Stimulated activated CD8-positive, alpha-beta memory T cell treated with anti-CD3 and anti-CD28 coated beads, Interleukin-4, amount 100 ng/mL, for 1 hour (primary cell): Measurements from ENCODE around the gene MAGEA4.
"Not testable (repeated sequence)": the region's sequence is repeated elsewhere in the genome, so short reads cannot be mapped to it uniquely, and the experiment has no call there.

Experiments
- DNase-seq, 2 donors: peaks; one replicate each; pipeline ENCODE4 v3.0.0-alpha.2; 2020; ENCODE audit warnings: low read depth in 2 of 2, low spot score in 1 of 2

Gene MAGEA4, protein sequence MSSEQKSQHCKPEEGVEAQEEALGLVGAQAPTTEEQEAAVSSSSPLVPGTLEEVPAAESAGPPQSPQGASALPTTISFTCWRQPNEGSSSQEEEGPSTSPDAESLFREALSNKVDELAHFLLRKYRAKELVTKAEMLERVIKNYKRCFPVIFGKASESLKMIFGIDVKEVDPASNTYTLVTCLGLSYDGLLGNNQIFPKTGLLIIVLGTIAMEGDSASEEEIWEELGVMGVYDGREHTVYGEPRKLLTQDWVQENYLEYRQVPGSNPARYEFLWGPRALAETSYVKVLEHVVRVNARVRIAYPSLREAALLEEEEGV

DNA sequence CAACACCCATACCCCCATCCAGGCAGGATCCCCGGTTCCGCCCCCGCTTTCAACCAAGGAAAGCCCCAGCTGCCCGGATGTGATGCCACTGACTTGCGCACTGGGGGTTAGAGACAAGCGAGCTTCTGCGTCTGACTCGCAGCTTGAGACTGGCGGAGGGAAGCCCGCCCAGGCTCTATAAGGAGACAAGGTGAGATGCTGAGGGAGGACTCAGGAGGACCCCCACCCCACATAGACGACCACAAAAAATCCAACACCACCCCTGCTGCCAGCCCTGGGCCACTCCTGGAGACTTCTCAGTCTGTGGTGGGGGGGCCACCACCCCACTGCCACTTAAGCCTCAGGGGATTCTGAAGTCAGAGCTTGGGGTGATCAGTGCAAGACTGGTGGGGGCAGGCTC, at the start of gene MAGEA4:
TSS of gene MAGEA4 (plus strand) at position 110 of the 400 bp plus-strand sequence. CDS start 10,776 bp downstream, outside the sequence.
- no peak for DNase-seq

DNA sequence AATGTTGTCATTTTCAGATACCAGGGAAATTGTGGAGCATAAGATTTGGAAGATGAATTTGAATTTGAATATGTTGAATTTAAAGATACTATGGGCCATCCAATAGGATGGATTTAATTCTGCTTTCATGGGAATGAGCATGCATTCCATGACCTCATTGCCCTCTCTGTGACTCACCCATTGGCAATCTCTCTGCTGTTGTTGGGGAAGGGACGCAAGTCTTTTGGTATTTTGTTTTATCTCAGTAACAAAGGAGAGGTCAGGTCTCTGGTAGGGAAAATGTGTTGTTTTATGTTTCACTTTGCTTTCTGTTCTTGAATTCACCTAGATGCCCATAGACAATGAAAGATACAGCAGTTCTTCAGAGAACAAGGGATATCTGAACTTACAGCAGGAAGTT, 42.1 kb upstream of the MAGEA4 start:
- no peak for DNase-seq

DNA sequence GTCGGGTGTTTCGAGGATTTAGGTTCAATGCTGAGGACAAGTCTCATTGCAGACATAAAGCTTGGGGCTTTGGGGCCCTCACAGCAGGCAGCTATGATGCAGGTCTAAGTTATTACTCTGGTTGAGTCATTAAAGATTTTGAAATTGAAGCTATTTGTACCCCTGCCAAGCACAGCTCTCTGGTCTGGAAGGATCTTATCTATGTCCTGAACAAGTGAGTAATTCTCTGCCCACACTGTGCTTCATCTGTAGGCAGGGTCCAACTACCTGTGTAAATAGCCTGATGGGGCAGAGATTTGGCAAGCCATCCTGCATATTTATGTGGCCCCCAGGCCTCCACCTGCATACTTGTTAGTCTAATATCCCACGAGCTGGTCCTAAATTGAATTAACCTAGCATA, 41.4 kb upstream of the MAGEA4 start:
- no peak for DNase-seq

DNA sequence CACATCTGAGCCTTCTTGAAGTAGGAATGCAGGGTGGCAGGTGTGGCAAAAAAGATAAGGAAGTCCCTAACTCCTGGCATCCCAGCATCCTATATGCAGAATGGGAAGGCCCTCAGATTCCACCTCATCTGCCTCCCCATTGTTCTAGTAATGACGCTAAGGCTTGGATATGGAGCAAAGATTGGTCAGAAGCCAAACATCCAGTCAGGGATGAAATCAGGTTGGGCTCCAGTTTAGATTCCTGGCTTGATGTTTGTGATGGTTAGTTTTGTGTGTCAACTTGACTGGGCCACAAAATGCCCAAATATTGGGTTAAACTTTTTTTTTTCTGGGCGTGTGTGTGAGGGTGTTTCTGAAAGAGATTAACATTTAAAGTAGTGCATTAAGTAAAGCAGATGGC, 39.6 kb upstream of the MAGEA4 start:
- no peak for DNase-seq

DNA sequence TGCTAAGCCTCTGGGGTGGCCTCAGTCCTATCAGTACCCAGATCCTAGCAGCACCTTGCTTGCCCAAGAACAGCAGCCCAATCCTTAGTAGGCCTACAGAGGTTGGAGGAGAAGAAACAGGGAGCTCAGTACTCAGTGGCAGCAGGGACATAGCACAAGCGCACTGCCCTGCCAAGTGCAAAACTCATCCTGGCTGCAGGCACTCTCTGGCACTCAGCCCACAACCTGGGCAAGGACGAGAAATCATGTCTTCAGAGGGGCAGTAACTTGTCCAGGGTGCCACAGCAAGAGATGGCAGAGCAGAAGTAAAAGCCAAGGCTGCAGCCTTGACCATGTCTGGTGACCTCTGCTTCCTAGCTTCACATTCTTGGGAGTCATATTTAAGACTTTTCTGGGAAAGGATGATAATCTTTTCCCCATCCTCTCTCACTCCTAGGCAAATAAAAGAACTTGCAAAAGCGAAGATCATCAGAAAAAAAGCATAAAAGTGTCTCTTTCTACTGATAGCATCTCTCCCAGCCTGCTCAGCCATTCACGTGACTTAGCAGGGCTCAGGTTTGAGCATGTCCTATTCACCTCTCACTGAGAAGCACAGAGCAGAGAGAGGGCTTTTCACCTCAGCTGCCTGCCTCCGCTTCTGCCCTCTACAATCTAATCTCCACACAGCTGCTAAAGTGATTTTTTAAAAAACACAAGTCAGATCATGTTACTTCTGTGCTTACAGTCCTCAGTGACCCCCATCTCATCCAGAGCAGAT, 37.2 kb upstream of the MAGEA4 start:
- no peak for DNase-seq

DNA sequence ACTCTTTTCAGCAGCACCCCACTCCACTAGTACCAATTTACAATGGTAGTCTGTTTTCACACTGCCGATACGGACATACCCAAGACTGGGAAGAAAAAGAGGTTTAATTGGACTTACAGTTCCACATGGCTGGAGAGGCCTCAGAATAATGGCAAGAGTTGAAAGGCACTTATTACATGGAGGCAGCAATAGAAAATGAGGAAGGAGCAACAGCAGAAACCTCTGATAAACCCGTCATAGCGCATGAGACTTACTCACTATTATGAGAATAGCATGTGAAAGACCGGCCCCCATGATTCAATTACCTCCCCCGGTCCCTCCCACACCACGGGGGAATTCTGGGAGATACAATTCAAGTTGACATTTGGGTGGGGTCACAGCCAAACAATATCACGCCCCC, 34.1 kb upstream of the MAGEA4 start:
- no peak for DNase-seq

DNA sequence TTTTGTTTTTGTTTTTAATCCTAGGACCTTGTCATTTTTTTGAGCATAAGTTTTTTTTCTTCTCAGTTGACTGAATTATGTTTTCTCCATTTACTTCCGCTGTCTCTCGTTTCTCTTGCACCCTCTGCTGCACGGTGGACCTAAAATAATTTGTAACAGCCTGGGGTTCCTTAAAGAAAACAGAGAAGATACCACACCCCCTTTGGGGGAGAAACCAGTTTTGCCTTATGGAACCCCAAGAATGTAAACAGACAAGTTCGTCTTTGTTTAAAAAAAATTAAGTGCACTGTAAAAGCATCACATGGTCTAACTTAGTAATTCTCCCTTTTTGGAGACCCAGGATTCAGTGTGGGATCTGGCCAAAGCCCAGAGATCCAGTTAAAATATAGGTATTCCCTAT, 32.8 kb upstream of the MAGEA4 start:
- DNase-seq, result no peak

DNA sequence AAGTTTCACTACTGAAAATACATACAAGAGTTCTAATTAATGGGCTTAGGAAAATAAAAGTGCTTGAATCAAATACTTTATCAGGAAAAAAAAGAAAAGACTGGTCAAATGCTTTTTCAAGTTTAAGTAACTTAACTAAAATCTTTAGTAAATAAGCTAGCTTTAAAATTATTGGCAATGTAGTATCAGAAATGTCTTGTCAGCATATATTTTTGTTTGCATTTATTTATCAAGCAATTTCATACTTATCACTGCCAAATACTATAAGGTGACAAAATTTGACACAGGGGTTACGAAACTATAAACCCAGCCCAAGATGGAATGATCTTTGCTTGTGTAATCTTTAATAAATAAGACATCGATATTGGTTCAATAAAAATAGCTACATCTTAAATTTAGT, 31.8 kb upstream of the MAGEA4 start:
- no peak for DNase-seq

DNA sequence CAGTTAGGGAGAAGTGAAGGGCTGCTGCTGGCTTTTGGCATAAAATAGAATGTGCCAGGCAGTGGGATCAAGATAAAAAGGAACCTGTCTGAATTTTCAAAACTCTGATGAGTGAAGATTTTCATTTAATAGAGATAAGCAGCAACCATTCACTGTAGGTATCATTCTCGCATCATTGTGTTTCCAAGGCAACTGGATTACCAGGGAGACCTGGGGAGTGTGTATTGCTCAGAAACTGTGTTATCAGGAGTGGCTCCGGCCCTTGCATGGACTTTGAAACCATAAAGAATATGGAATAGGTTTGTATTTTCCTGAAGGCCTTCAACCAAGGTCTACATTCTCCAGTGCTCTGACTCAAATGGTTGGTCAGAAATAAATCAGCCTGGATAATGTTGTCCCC, 23.3 kb upstream of the MAGEA4 start:
- no peak for DNase-seq

DNA sequence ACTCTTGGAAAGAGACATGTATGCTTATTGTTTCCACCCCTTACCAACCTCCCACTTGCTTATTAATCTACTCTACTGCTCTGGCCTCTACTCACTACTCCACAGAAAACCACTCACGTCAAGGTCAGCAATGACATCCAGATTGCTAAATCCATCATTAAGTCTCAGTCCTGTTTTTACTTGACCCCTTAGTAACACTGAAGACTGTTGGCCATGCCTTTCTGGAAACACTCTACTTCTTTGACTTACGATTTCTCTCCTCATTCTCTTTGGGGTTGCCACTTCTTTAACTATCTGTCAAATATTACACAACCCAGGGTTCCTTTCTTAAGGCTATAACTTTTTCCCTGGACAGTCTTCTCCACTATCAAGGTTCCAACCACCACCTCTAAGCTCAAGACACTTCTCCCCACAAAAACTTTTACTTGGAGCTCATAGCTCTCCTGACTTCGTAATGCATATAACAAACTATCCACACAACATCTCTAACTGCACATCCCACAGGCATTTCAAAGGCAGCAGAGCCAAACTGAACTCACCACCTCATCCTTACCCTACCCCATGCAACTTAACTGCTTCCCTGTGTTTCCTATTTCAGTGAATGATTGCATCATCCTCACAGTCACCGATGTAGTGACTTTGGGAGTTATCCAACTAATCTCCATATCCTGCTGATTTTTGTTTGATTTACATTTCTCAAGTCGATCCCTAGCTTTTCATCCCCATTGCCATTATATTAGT, 15.8 kb upstream of the MAGEA4 start:
- DNase-seq, result no peak

DNA sequence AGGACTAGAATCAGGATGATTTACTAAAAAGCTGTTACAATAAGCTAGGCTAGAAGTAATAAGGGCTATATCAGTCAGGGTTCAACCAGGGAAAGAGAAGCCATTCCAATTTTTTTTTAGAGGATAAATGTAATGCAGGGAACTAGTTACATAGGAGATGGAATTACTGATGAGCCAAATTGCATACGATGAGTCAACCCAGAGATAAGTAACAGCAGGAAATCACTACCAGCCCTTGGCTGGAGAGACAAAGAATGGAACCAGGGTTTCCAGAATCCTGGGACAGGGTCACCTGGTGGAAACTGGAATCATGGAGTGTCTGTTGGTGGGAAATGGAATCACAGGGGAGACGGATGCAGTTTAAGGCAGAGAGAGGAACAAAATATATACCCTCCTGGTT, 13.1 kb upstream of the MAGEA4 start:
- DNase-seq, result no peak

DNA sequence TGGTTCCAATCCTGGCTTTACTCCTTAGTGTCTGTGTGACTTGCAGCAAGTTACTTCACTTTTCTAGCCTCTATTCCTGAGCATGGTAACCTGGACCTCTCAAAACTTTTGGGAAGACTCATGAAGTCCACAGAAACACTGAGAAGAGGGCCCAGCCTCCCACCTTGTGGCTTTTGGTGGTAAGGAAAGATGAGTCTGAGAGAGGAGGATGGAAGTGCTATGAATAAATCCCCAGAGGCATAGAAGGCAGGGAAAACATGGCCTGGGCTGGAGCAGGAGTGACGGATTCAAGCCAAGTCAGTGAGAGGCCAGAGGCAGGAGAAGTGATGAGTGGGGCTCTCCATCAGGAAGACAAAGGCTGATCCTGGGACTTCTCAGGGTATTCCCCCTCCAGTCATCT, 10.9 kb upstream of the MAGEA4 start:
- DNase-seq, result no peak

DNA sequence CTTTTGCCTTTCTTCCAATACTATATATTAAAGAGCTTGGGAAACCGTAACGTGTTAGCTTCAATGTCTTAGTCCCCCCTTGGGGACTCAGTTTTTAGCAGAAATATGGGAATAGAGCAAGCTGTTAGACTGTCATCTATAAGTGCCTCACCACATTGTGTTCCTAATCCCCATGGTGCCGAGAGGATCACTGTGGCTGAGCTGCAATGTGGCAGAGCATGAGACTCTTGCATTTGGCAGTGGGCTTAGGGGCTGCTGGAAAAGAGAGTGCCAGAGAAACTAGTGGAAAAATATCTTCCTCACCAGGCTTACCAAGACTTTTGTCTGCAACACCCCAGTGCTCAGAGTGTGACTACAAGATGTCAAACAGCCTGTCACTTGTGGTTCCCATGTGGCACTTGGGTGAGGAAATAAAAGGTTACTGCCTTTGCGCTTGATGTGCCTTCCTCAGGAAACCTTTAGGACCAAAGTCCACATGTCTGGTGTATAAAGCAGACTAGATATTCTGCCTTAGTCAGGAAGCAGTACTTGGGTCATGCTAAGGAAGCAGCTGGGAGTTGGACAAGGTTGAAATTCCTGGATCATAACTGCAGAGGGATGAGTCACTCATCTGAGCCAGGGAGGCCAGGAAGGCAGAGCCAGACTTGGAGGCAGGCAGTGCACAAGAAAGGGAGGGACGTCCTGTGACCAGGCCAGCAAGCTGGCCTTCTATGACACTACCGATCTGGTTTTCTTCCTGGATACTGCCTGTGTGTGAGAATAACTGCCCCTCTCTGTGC, 9.7 kb upstream of the MAGEA4 start:
- DNase-seq, result no peak

DNA sequence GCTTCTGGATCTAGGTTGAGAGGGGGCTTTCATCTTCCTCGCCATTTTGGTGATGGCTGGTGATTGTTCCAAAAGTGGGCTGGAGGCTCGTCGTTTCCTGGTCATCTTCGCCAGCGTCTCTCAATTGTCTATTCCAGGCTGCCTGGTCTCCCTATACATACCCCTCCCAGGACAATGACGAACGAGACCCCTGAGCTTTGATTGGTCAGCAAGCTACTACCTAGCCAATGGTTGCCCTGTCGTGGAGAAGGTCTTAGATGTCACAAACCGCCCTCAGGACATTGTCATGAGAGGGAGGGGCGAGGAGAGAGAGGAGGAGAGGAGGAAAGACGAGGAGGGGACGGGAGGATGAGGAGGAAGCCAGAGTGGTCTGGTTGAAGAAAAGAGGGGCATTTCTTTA, 7.7 kb upstream of the MAGEA4 start:
- no peak for DNase-seq

DNA sequence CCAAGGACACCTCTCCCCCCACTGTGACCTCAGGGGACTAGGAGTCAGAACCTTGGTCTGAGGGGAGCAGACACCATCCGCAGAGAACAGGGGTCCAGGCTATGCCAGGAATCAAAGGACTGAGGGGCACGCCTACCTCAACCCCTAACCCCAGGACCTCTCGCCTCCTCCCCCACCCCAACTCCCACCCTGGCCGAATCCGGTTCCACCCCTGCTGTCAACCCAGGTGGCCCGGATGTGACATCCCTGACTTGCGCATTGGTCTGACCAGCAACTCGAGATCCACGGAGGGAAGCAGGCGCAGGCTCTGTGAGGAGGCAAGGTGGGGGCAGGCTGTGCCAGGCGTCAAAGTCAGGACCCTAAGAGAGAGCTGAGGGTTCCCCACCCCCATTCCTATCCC, 468 bp upstream of the MAGEA4 start:
- DNase-seq, result no peak

DNA sequence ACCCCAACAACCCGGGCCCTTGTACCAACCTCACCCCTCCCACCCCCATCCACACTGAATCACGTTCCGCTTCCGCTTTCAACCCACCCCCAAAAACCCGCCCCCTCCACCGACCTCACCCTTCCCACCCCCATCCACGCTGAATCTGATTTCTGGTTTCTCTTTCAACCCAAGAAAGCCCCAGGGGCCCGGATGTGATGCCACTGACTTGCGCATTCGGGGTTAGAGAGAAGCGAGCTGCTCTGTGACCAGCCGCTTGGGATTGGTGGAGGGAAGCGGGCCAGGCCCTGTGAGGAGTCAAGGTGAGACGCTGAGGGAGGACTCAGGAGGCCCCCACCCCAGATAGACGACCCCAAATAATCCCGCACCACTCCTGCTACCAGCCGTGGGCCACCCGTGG, 6.0 kb downstream of the MAGEA4 start:
- DNase-seq, result not testable (repeated sequence)

DNA sequence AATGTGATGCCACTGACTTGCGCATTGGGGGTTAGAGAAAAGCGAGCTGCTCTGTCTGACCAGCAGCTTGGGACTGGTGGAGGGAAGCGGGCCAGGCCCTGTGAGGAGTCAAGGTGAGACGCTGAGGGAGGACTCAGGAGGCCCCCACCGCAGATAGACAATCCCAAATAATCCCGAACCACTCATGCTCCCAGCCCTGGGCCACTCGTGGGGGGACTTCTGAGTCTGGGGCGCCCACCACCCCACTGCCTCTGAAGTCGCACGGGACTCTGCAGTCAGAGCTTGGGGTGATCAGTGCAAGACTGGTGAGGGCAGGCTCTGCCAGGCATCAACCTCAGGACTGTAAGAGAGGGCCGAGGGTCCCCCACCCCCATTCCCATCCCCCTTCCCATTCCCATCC, 6.9 kb downstream of the MAGEA4 start:
- no peak for DNase-seq

DNA sequence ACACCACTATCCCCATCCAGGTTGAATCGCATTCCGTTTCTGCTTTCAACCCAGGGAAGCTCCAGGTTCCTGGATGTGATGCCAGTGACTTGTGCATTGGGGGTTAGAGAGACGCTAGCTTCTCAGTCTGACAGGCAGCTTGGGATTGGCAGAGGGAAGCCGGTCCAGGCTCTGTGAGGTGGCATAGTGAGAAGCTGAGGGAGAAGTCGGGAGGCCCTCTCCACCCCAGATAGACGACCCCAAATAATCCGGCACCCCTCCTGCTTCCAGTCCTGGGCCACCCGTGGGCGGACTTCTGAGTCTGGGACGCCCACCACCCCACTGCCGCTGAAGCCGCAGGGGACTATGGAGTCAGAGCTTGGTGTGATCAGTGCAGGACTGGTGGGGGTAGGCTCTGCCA, 7.4 kb downstream of the MAGEA4 start:
- no peak for DNase-seq

DNA sequence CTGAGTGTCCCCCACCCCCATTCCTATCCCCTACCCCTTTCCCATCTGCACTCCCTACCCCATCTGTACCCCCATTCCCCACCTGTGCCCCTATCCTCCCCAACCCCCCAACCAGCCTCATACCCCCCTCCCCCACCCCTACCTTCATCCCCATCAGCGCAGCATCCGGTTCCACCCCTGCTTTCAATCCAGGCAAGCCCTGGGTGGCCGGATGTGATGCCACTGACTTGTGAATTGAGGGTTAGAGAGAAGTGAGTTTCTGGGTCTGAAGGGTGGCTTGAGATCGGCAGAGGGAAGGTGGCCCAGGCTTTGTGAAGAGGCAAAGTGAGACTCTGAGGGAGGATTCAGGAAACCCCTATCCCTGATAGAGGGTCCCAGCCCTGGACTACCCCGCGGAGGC, 7.8 kb downstream of the MAGEA4 start:
- no peak for DNase-seq

DNA sequence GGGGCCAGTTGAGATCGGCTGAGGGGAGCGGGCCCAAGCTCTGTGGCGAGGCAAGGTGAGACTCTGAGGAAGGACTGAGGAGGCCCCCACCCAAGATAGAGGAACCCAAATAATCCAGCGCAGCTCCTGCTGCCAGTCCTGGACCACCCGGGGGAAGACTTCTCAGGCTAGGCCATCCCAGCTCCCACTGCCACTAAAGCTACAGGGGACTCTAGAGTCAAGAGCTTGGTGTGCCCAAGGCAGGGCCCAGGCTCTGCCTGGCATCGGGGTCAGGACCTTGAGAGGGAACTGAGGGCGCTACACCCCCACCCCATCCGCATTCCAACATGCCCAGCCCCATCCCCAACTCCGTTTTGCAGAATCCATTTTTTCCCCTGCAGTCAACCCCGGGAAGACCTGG, 8.6 kb downstream of the MAGEA4 start:
- DNase-seq, result no peak

DNA sequence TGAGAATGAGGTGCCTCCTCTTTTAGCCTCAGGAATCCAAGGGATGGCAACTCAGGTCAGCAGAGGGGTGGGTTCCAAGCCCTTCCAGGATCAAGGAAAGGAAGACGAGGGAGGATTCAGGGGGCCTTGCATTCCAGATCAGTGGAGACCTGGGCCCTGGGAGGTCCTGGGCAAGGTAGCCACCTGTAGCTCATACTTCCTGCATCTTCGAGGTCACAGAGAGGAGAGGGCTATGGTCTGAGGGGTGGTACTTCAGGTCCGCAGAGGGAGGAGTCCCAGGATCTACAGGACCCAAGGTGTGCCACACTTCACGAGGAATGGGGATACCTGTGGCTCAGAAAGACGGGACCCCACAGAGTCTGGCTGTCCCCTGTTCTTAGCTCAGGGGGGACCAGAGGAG, 9.2 kb downstream of the MAGEA4 start:
- no peak for DNase-seq
